Measurements from ENCODE around the gene FCMR. TPM values are rescaled to one million over a fixed set of nuclear protein-coding genes. Genes with fewer than 3 reads are reported as not detected.
A peak's percentile ranks its signal among the peaks of the same experiment; 100 is the strongest.

The FCMR gene
- total and polyA plus RNA-seq, 4 donors = 0.28 to 4.0 (median 2.3) TPM

- H3K4me3 ChIP-seq (ENCODE audit: low read length in 2 of 2) = no peak overlapping the region
- peaks cover 1% of the 10 kb centered on the region for H3K9me3 ChIP-seq (ENCODE audit: control insufficient read depth, low read length)
- H3K27ac ChIP-seq (ENCODE audit: low read depth in 1 of 2, low read length in 2 of 2) = no peak overlapping the region
- DNase-seq = peak; percentile 57 to 81
- no peaks in the 10 kb centered on the region for H3K27me3 ChIP-seq (ENCODE audit: control insufficient read depth in 1 of 2, insufficient read depth in 2 of 2, low read length in 1 of 2)
- H3K4me1 ChIP-seq (ENCODE audit: control insufficient read depth in 1 of 2, insufficient read depth in 2 of 2, low read length in 2 of 2) = no peaks in the 10 kb centered on the region
- ATAC-seq (ENCODE audit: low FRiP score) = peak; percentile 50
- WGBS, 2 donors = 2% methylated on average over 59 to 69 of the region's 69 CpGs
- intact Hi-C loops (cut with DNase I) = loop anchor here in 1 of 2 donors (10.0 kb wide), 1 partner anchor 175 kb away; no protein-coding TSS in a partner anchor
- H3K36me3 ChIP-seq (ENCODE audit: control insufficient read depth in 1 of 2, insufficient read depth in 2 of 2, low read length in 1 of 2) = no peaks in the 10 kb centered on the region
Measured at GRCh38 chr1:206909161-206909882, 12.4 kb downstream of the FCMR start.

- ATAC-seq (ENCODE audit: low FRiP score) (no peak), DNase-seq (no peak)
- Histone ChIP-seq H3K36me3 (ENCODE audit: control insufficient read depth in 1 of 2, insufficient read depth in 2 of 2, low read length in 1 of 2) (no peaks in the 10 kb centered on the region), H3K27ac (ENCODE audit: low read depth in 1 of 2, low read length in 2 of 2) (no peak overlapping the region), H3K4me3 (ENCODE audit: low read length in 2 of 2) (no peak overlapping the region), H3K4me1 (ENCODE audit: control insufficient read depth in 1 of 2, insufficient read depth in 2 of 2, low read length in 2 of 2) (no peaks in the 10 kb centered on the region), H3K9me3 (ENCODE audit: control insufficient read depth, low read length) (peaks cover 1% of the 10 kb centered on the region), H3K27me3 (ENCODE audit: control insufficient read depth in 1 of 2, insufficient read depth in 2 of 2, low read length in 1 of 2) (no peaks in the 10 kb centered on the region)
- 90 to 93% methylated on average over 10 of the region's 10 CpGs for WGBS, 2 donors
- intact Hi-C loops (cut with DNase I) = loop anchor here in 1 of 2 donors (10.0 kb wide), 1 partner anchor 173 kb away; no protein-coding TSS in a partner anchor
Measured at GRCh38 chr1:206908038-206908437, 13.7 kb downstream of the FCMR start.

GRCh38 chr1:206907304-206907991, 14.3 kb downstream of the FCMR start:
- H3K36me3 ChIP-seq (ENCODE audit: control insufficient read depth in 1 of 2, insufficient read depth in 2 of 2, low read length in 1 of 2) = no peaks in the 10 kb centered on the region
- H3K27me3 ChIP-seq (ENCODE audit: control insufficient read depth in 1 of 2, insufficient read depth in 2 of 2, low read length in 1 of 2) = no peaks in the 10 kb centered on the region
- H3K27ac ChIP-seq (ENCODE audit: low read depth in 1 of 2, low read length in 2 of 2) = no peak overlapping the region
- intact Hi-C loops (cut with DNase I) = loop anchor here in 1 of 2 donors (10.0 kb wide), 1 partner anchor 173 kb away; no protein-coding TSS in a partner anchor
- 80 to 84% methylated on average over 23 of the region's 23 CpGs for WGBS, 2 donors
- H3K4me1 ChIP-seq (ENCODE audit: control insufficient read depth in 1 of 2, insufficient read depth in 2 of 2, low read length in 2 of 2) = no peaks in the 10 kb centered on the region
- no peak for ATAC-seq (ENCODE audit: low FRiP score)
- no peak overlapping the region for H3K4me3 ChIP-seq (ENCODE audit: low read length in 2 of 2)
- no peak for DNase-seq
- peaks cover 3% of the 10 kb centered on the region for H3K9me3 ChIP-seq (ENCODE audit: control insufficient read depth, low read length)

GRCh38 chr1:206905295-206906164, 16.2 kb downstream of the FCMR start:
- H3K27ac ChIP-seq (ENCODE audit: low read depth in 1 of 2, low read length in 2 of 2) = no peak overlapping the region
- intact Hi-C loops (cut with DNase I) = loop anchor here in 1 of 2 donors (10.0 kb wide), 1 partner anchor 171 kb away; no protein-coding TSS in a partner anchor
- peaks cover 3% of the 10 kb centered on the region for H3K9me3 ChIP-seq (ENCODE audit: control insufficient read depth, low read length)
- H3K36me3 ChIP-seq (ENCODE audit: control insufficient read depth in 1 of 2, insufficient read depth in 2 of 2, low read length in 1 of 2) = no peaks in the 10 kb centered on the region
- DNase-seq (no peak), ATAC-seq (ENCODE audit: low FRiP score) (no peak)
- no peak overlapping the region for H3K4me3 ChIP-seq (ENCODE audit: low read length in 2 of 2)
- 59 to 69% methylated on average over 4 of the region's 4 CpGs for WGBS, 2 donors
- no peaks in the 10 kb centered on the region for H3K4me1 ChIP-seq (ENCODE audit: control insufficient read depth in 1 of 2, insufficient read depth in 2 of 2, low read length in 2 of 2)
- no peaks in the 10 kb centered on the region for H3K27me3 ChIP-seq (ENCODE audit: control insufficient read depth in 1 of 2, insufficient read depth in 2 of 2, low read length in 1 of 2)

GRCh38 chr1:206904423-206905142, 17.2 kb downstream of the FCMR start:
- no peak overlapping the region for H3K4me3 ChIP-seq (ENCODE audit: low read length in 2 of 2)
- intact Hi-C loops (cut with DNase I) = loop anchor here in 1 of 2 donors (10.0 kb wide), 1 partner anchor 170 kb away; no protein-coding TSS in a partner anchor
- H3K27me3 ChIP-seq (ENCODE audit: control insufficient read depth in 1 of 2, insufficient read depth in 2 of 2, low read length in 1 of 2) = no peaks in the 10 kb centered on the region
- WGBS, 2 donors = 74 to 75% methylated on average over 10 of the region's 10 CpGs
- H3K4me1 ChIP-seq (ENCODE audit: control insufficient read depth in 1 of 2, insufficient read depth in 2 of 2, low read length in 2 of 2) = no peaks in the 10 kb centered on the region
- no peak for DNase-seq
- peaks cover 3% of the 10 kb centered on the region for H3K9me3 ChIP-seq (ENCODE audit: control insufficient read depth, low read length)
- no peak overlapping the region for H3K27ac ChIP-seq (ENCODE audit: low read depth in 1 of 2, low read length in 2 of 2)
- ATAC-seq (ENCODE audit: low FRiP score) = no peak
- H3K36me3 ChIP-seq (ENCODE audit: control insufficient read depth in 1 of 2, insufficient read depth in 2 of 2, low read length in 1 of 2) = no peaks in the 10 kb centered on the region

- DNase-seq = no peak
- Histone ChIP-seq H3K27ac (ENCODE audit: low read depth in 1 of 2, low read length in 2 of 2) (no peak overlapping the region), H3K4me1 (ENCODE audit: control insufficient read depth in 1 of 2, insufficient read depth in 2 of 2, low read length in 2 of 2) (no peaks in the 10 kb centered on the region), H3K4me3 (ENCODE audit: low read length in 2 of 2) (no peak overlapping the region), H3K36me3 (ENCODE audit: control insufficient read depth in 1 of 2, insufficient read depth in 2 of 2, low read length in 1 of 2) (no peaks in the 10 kb centered on the region), H3K27me3 (ENCODE audit: control insufficient read depth in 1 of 2, insufficient read depth in 2 of 2, low read length in 1 of 2) (no peaks in the 10 kb centered on the region), H3K9me3 (ENCODE audit: control insufficient read depth, low read length) (peaks cover 3% of the 10 kb centered on the region)
- ATAC-seq (ENCODE audit: low FRiP score) = no peak
- intact Hi-C loops (cut with DNase I) = loop anchor here in 1 of 2 donors (10.0 kb wide), 1 partner anchor 169 kb away; no protein-coding TSS in a partner anchor
- WGBS, 2 donors = 78 to 80% methylated on average over 2 of the region's 2 CpGs
Measured at GRCh38 chr1:206903687-206904086, 18.1 kb downstream of the FCMR start.

GRCh38 chr1:206902702-206903101, 19.0 kb downstream of the FCMR start:
- WGBS, 2 donors = 73 to 85% methylated on average over 1 of the region's 1 CpG

GRCh38 chr1:206901944-206902343, 19.8 kb downstream of the FCMR start:
- Histone ChIP-seq H3K36me3 (ENCODE audit: control insufficient read depth in 1 of 2, insufficient read depth in 2 of 2, low read length in 1 of 2) (no peaks in the 10 kb centered on the region), H3K27me3 (ENCODE audit: control insufficient read depth in 1 of 2, insufficient read depth in 2 of 2, low read length in 1 of 2) (no peaks in the 10 kb centered on the region), H3K9me3 (ENCODE audit: control insufficient read depth, low read length) (peaks cover 3% of the 10 kb centered on the region), H3K27ac (ENCODE audit: low read depth in 1 of 2, low read length in 2 of 2) (no peak overlapping the region), H3K4me1 (ENCODE audit: control insufficient read depth in 1 of 2, insufficient read depth in 2 of 2, low read length in 2 of 2) (no peaks in the 10 kb centered on the region), H3K4me3 (ENCODE audit: low read length in 2 of 2) (no peak overlapping the region)
- DNase-seq (no peak), ATAC-seq (ENCODE audit: low FRiP score) (no peak)
- intact Hi-C loops (cut with DNase I) = loop anchor here in 1 of 2 donors (10.0 kb wide), 1 partner anchor 167 kb away; no protein-coding TSS in a partner anchor
- WGBS, 2 donors = 85 to 87% methylated on average over 6 of the region's 6 CpGs

More at GRCh38 chr1:206902702-206903101, 19.0 kb downstream of the FCMR start:
- no peaks in the 10 kb centered on the region for H3K36me3 ChIP-seq (ENCODE audit: control insufficient read depth in 1 of 2, insufficient read depth in 2 of 2, low read length in 1 of 2)
- no peak overlapping the region for H3K4me3 ChIP-seq (ENCODE audit: low read length in 2 of 2)
- no peaks in the 10 kb centered on the region for H3K27me3 ChIP-seq (ENCODE audit: control insufficient read depth in 1 of 2, insufficient read depth in 2 of 2, low read length in 1 of 2)
- intact Hi-C loops (cut with DNase I) = loop anchor here in 1 of 2 donors (10.0 kb wide), 1 partner anchor 168 kb away; no protein-coding TSS in a partner anchor
- DNase-seq (no peak), ATAC-seq (ENCODE audit: low FRiP score) (no peak)
- no peak overlapping the region for H3K27ac ChIP-seq (ENCODE audit: low read depth in 1 of 2, low read length in 2 of 2)
- no peaks in the 10 kb centered on the region for H3K4me1 ChIP-seq (ENCODE audit: control insufficient read depth in 1 of 2, insufficient read depth in 2 of 2, low read length in 2 of 2)
- H3K9me3 ChIP-seq (ENCODE audit: control insufficient read depth, low read length) = peaks cover 3% of the 10 kb centered on the region

Data from aorta (tissue), 5 donors.